IMR-90 (cell line): Measurements from ENCODE around the gene HS6ST2. TPM values are rescaled to one million over a fixed set of nuclear protein-coding genes. Genes with fewer than 3 reads are reported as not detected.

Source experiments
- ATAC-seq: fragments of 200-7000 bp; cut with Tn5 transposase; 2 replicates; pipeline ENCODE4 v1.9.1; 2020; ENCODE audit warnings: low read depth, mild to moderate bottlenecking, moderate library complexity
- BruUV-seq: library from RNA; stranded (reverse); fragments of 400-500 nt; replicated peaks from 2 replicates; lab custom pipeline; 2021; lab: Mats Ljungman, UMichigan
- CTCF ChIA-PET: fragments of 300-600 bp; formaldehyde crosslinking; extraction: SDS; loops from one replicate; lab custom pipeline; 2021; ENCODE audit warnings: antibody characterized with exemption; lab: Yijun Ruan, JAX
- POLR2A ChIA-PET: fragments of 300-600 bp; sonication (Branson Sonifier 250); formaldehyde crosslinking; loops from one replicate; lab custom pipeline; 2022; ENCODE audit warnings: antibody characterized with exemption; ENCODE audit not compliant: unreplicated experiment; lab: Charles Lee
- DNase-seq: peaks from one replicate; pipeline ENCODE4 v3.0.0; 2013
- H2AFZ ChIP-seq: replicated peaks from 2 replicates; pipeline ENCODE3; 2013; ENCODE audit warnings: low read length, mild to moderate bottlenecking; ENCODE audit not compliant: poor library complexity
- H2AK5ac ChIP-seq: 2 replicates; pipeline ENCODE4 v1.6.1; 2013; ENCODE audit warnings: low read depth, low read length, inconsistent platforms
- H2AK9ac ChIP-seq: replicated peaks from 2 replicates; pipeline ENCODE3; 2013; ENCODE audit warnings: mild to moderate bottlenecking, low read depth, low read length, moderate library complexity; ENCODE audit not compliant: poor library complexity
- H2BK120ac ChIP-seq: 2 replicates; pipeline ENCODE4 v1.6.1; 2013; ENCODE audit warnings: low read depth, low read length, inconsistent platforms
- H2BK15ac ChIP-seq: 3 replicates; pipeline ENCODE4 v1.6.1; 2013; ENCODE audit warnings: low read depth, low read length, inconsistent platforms
- H2BK20ac ChIP-seq: 2 replicates; pipeline ENCODE4 v1.6.1; 2013; ENCODE audit warnings: low read depth, mild to moderate bottlenecking, inconsistent platforms, low read length, moderate library complexity
- H2BK5ac ChIP-seq: 2 replicates; pipeline ENCODE4 v1.6.1; 2013; ENCODE audit warnings: mild to moderate bottlenecking, low read depth, low read length, inconsistent platforms; ENCODE audit not compliant: poor library complexity, severe bottlenecking
- H3K14ac ChIP-seq: replicated peaks from 2 replicates; pipeline ENCODE4 v1.6.1; 2013; ENCODE audit warnings: low read depth, low read length, inconsistent platforms
- H3K18ac ChIP-seq: 2 replicates; pipeline ENCODE4 v1.6.1; 2013; ENCODE audit warnings: low read depth, low read length, control low read depth
- H3K23ac ChIP-seq: 2 replicates; pipeline ENCODE4 v1.6.1; 2013; ENCODE audit warnings: low read depth, low read length, inconsistent platforms
- H3K27ac ChIP-seq: 2 replicates; pipeline ENCODE4 v1.5.1; 2013; ENCODE audit warnings: mild to moderate bottlenecking, control low read depth, low read length; ENCODE audit not compliant: insufficient read depth
- H3K27me3 ChIP-seq: 2 replicates; pipeline ENCODE4 v1.6.1; 2013; ENCODE audit warnings: low read length; ENCODE audit not compliant: control insufficient read depth, insufficient read depth
- H3K36me3 ChIP-seq: 2 replicates; pipeline ENCODE4 v1.6.1; 2013; ENCODE audit warnings: low read length, mixed read lengths; ENCODE audit not compliant: control insufficient read depth, insufficient read depth
- H3K4ac ChIP-seq: 2 replicates; pipeline ENCODE4 v1.6.1; 2013; ENCODE audit warnings: low read depth, low read length, inconsistent platforms
- H3K4me1 ChIP-seq: 2 replicates; pipeline ENCODE4 v1.6.1; 2013; ENCODE audit warnings: low read length, mixed read lengths; ENCODE audit not compliant: control insufficient read depth, insufficient read depth
- H3K4me2 ChIP-seq: 2 replicates; pipeline ENCODE4 v1.6.1; 2013; ENCODE audit warnings: low read depth, mild to moderate bottlenecking, control low read depth, low read length, moderate library complexity
- H3K4me3 ChIP-seq: 2 replicates; pipeline ENCODE4 v1.5.1; 2013; ENCODE audit warnings: low read depth, mild to moderate bottlenecking, control low read depth, low read length, moderate library complexity; ENCODE audit not compliant: insufficient read depth
- H3K56ac ChIP-seq: 2 replicates; pipeline ENCODE4 v1.6.1; 2013; ENCODE audit warnings: low read length, inconsistent platforms; ENCODE audit not compliant: insufficient read depth; ENCODE audit errors: extremely low read depth
- H3K79me1 ChIP-seq, 2 experiments: 2 replicates each; pipeline ENCODE4 v1.6.1; 2013; ENCODE audit warnings: low read length in 2 of 2, inconsistent platforms in 1 of 2, low read depth in 1 of 2
- H3K9ac ChIP-seq: 2 replicates; pipeline ENCODE4 v1.6.1; 2013; ENCODE audit warnings: low read depth, low read length, control low read depth
- H3K9me1 ChIP-seq: 2 replicates; pipeline ENCODE4 v1.6.1; 2013; ENCODE audit warnings: low read length, inconsistent platforms; ENCODE audit not compliant: insufficient read depth
- H3K9me3 ChIP-seq: 2 replicates; pipeline ENCODE4 v1.6.1; 2013; ENCODE audit warnings: low read length; ENCODE audit not compliant: control insufficient read depth, insufficient read depth
- H4K20me1 ChIP-seq: 2 replicates; pipeline ENCODE4 v1.6.1; 2013; ENCODE audit warnings: low read length, inconsistent platforms; ENCODE audit not compliant: insufficient read depth
- H4K5ac ChIP-seq: 2 replicates; pipeline ENCODE4 v1.6.1; 2013; ENCODE audit warnings: mild to moderate bottlenecking, low read depth, low read length, control low read depth
- H4K8ac ChIP-seq, 2 experiments: 2 replicates each; pipeline ENCODE4 v1.6.1; 2013; ENCODE audit warnings: low read depth in 2 of 2, low read length in 2 of 2, control low read depth in 1 of 2, inconsistent platforms in 1 of 2
- H4K91ac ChIP-seq: 2 replicates; pipeline ENCODE4 v1.6.1; 2013; ENCODE audit warnings: low read depth, low read length, inconsistent platforms; ENCODE audit not compliant: insufficient read depth
- CEBPB ChIP-seq: IDR thresholded peaks from 2 replicates; pipeline ENCODE4 v1.6.1; 2012; ENCODE audit warnings: low read depth, low read length, improper control_type of control experiment
- MXI1 ChIP-seq: IDR thresholded peaks from 2 replicates; pipeline ENCODE4 v1.6.1; 2012; ENCODE audit warnings: low read depth, mild to moderate bottlenecking, low read length, moderate library complexity, borderline replicate concordance
- RAD21 ChIP-seq: IDR thresholded peaks from 2 replicates; pipeline ENCODE4 v1.6.1; 2012; ENCODE audit warnings: low read length, improper control_type of control experiment
- RCOR1 ChIP-seq: IDR thresholded peaks from 2 replicates; pipeline ENCODE4 v1.6.1; 2012; ENCODE audit warnings: mild to moderate bottlenecking, low read length, improper control_type of control experiment; ENCODE audit not compliant: insufficient replicate concordance
- RFX5 ChIP-seq: IDR thresholded peaks from 2 replicates; pipeline ENCODE4 v1.8.0; 2012; ENCODE audit warnings: low read depth, mild to moderate bottlenecking, low read length, moderate library complexity
- SMC3 ChIP-seq: fragments of 150-350 bp; IDR thresholded peaks from 2 replicates; pipeline ENCODE4 v1.6.1; 2016; ENCODE audit warnings: low read depth, mild to moderate bottlenecking, antibody characterized with exemption, low read length, moderate library complexity
- WGBS, 2 experiments: methylation state at CpG; one replicate each; pipeline versions ENCODE4 v1.1.5 to v1.1.7; 2013; ENCODE audit warnings: missing lambda C conversion rate in 2 of 2; ENCODE audit not compliant: insufficient read length in 1 of 2; ENCODE audit errors: extremely low coverage in 2 of 2; 5-methylcytosine and 5-hydroxymethylcytosine counted together
- dilution Hi-C: fragments of 300-500 bp; cut with HindIII; formaldehyde crosslinking; loops from one replicate; pipeline ENCODE4 v1.14.3; 2018; ENCODE audit warnings: low sequenced_read_pairs; ENCODE audit not compliant: unreplicated experiment
- in situ Hi-C: fragments of 300-500 bp; cut with MboI; formaldehyde crosslinking; loops from 3 replicates; pipeline ENCODE4 v1.14.3; 2019; ENCODE audit warnings: low sequenced_read_pairs, inconsistent platforms, mixed read lengths
- intact Hi-C: fragments of 100-400 bp; cut with micrococcal nuclease; formaldehyde crosslinking; loops from 2 replicates; pipeline ENCODE4 v1.10.0; 2022
- polyA plus RNA-seq, 3 experiments: library from polyadenylated mRNA; depleted of rRNA; stranded (reverse); fragments of >200 nt; gene quantifications; 2 replicates each; pipeline ENCODE4 v1.2.3, GENCODE V29; 2012; ENCODE audit warnings: low replicate concordance in 1 of 3
- total RNA-seq: library from RNA; depleted of rRNA; stranded (reverse); fragments of >200 nt; gene quantifications from 2 replicates; pipeline ENCODE4 v1.2.3, GENCODE V29; 2012
- TF ChIP-seq, protein P1 (sequence below): fragments of 150-350 bp; IDR thresholded peaks from 2 replicates; pipeline ENCODE4 v1.6.1; 2016; ENCODE audit warnings: low read depth, mild to moderate bottlenecking, low read length, moderate library complexity, borderline replicate concordance
- TF ChIP-seq, protein P2 (sequence below): fragments of 150-350 bp; IDR thresholded peaks from 2 replicates; pipeline ENCODE4 v1.6.1; 2017; ENCODE audit warnings: mild to moderate bottlenecking, antibody characterized with exemption, low read length, low read depth

The HS6ST2 gene
- total and polyA plus RNA-seq, 2 of the 4 experiments (the other 2 are of a cell fraction): not detected

DNA sequence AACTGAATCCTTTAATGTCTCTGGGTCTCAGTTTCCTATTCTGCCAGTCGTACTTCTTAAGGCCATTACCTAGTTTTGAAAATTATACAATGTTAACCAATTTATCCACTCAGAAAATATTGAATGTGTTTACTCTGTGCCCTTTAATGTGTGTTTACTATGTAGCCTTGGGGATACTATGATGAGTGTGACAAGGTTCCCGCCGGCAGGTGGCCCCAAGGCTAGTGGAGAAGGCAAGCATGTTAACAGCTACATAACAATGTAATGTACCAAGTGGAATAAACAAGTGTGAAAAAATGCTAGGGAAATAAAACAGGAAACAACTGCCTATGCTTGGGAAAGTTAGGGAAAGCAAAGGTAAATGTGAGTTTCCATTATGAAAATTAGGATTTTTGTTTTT is 282.3 kb downstream of the HS6ST2 start:
- ChIA-PET POLR2A (no interaction called here), CTCF (no interaction called here)
- no TSS peak for BruUV-seq
- Histone ChIP-seq H2AK5ac (no peak overlapping the region), H3K4ac (no peak overlapping the region), H3K4me2 (no peak overlapping the region), H3K79me1 (no peaks in the 10 kb centered on the region), H3K14ac (no peak overlapping the region), H4K91ac (no peak overlapping the region), H3K56ac (no peak overlapping the region), H3K18ac (no peak overlapping the region), H4K5ac (no peak overlapping the region), H3K23ac (no peak overlapping the region), H3K4me1 (no peaks in the 10 kb centered on the region), H3K36me3 (no peaks in the 10 kb centered on the region), H4K8ac (no peak overlapping the region), H3K4me3 (no peak overlapping the region), H2BK20ac (no peak overlapping the region), H4K20me1 (no peaks in the 10 kb centered on the region), H3K27ac (no peak overlapping the region), H2BK15ac (no peak overlapping the region), H2AK9ac (no peak overlapping the region), H2AFZ (no peak overlapping the region), H3K9ac (no peak overlapping the region), H3K9me1 (no peaks in the 10 kb centered on the region), H3K27me3 (peaks cover 4% of the 10 kb centered on the region), H2BK5ac (no peak overlapping the region), H3K9me3 (no peaks in the 10 kb centered on the region), H2BK120ac (no peak overlapping the region)
- TF ChIP-seq RCOR1: no peak
- TF ChIP-seq CEBPB: no peak
- no peak for TF ChIP-seq MXI1
- TF ChIP-seq, protein P1, sequence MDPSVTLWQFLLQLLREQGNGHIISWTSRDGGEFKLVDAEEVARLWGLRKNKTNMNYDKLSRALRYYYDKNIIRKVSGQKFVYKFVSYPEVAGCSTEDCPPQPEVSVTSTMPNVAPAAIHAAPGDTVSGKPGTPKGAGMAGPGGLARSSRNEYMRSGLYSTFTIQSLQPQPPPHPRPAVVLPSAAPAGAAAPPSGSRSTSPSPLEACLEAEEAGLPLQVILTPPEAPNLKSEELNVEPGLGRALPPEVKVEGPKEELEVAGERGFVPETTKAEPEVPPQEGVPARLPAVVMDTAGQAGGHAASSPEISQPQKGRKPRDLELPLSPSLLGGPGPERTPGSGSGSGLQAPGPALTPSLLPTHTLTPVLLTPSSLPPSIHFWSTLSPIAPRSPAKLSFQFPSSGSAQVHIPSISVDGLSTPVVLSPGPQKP: no peak
- TF ChIP-seq, protein P2, sequence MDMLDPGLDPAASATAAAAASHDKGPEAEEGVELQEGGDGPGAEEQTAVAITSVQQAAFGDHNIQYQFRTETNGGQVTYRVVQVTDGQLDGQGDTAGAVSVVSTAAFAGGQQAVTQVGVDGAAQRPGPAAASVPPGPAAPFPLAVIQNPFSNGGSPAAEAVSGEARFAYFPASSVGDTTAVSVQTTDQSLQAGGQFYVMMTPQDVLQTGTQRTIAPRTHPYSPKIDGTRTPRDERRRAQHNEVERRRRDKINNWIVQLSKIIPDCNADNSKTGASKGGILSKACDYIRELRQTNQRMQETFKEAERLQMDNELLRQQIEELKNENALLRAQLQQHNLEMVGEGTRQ: no peak
- TF ChIP-seq RFX5: no peak
- no peak for TF ChIP-seq RAD21
- TF ChIP-seq SMC3: no peak
- WGBS, 2 experiments: no CpG with 5 or more reads among the region's 3 CpGs
- ATAC-seq: no peak
- intact Hi-C loops: no loop called here
- in situ Hi-C loops: no loop called here
- no peak for DNase-seq
- dilution Hi-C loops: no loop called here
